C4-2B (cell line): ENCODE results near the gene CAMTA1.

Experiments used
- ZFX ChIP-seq: fragments of 450-650 bp; IDR thresholded peaks from 2 replicates; pipeline ENCODE4 v1.6.1; 2017
- TF ChIP-seq, protein P1 (sequence below): fragments of 450-650 bp; conservative IDR thresholded peaks from 2 replicates; pipeline ENCODE4 v1.5.1; 2017; ENCODE audit warnings: mild to moderate bottlenecking

GRCh38 chr1:7426780-7427604, 641.7 kb downstream of the CAMTA1 start:
- TF ChIP-seq, protein P1, sequence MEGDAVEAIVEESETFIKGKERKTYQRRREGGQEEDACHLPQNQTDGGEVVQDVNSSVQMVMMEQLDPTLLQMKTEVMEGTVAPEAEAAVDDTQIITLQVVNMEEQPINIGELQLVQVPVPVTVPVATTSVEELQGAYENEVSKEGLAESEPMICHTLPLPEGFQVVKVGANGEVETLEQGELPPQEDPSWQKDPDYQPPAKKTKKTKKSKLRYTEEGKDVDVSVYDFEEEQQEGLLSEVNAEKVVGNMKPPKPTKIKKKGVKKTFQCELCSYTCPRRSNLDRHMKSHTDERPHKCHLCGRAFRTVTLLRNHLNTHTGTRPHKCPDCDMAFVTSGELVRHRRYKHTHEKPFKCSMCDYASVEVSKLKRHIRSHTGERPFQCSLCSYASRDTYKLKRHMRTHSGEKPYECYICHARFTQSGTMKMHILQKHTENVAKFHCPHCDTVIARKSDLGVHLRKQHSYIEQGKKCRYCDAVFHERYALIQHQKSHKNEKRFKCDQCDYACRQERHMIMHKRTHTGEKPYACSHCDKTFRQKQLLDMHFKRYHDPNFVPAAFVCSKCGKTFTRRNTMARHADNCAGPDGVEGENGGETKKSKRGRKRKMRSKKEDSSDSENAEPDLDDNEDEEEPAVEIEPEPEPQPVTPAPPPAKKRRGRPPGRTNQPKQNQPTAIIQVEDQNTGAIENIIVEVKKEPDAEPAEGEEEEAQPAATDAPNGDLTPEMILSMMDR = no peak
- TF ChIP-seq ZFX = no peak
